ENCODE data around the gene PRKN.

PRKN gene

GRCh38 chr6:161622779-161623178, 1104.8 kb downstream of the PRKN start:
- Mint-ChIP-seq H3K27me3 (no peaks in the 10 kb centered on the region), H3K4me1 (ENCODE audit: low read depth) (no peaks in the 10 kb centered on the region), H3K9me3 (ENCODE audit: low read depth) (no peaks in the 10 kb centered on the region), H3K27ac (no peak overlapping the region), H3K4me3 (no peak overlapping the region), H3K36me3 (peaks cover 5% of the 10 kb centered on the region)

- H3K27ac Mint-ChIP-seq, result no peak overlapping the region
- H3K9me3 Mint-ChIP-seq (ENCODE audit: low read depth), result no peaks in the 10 kb centered on the region
- H3K4me1 Mint-ChIP-seq (ENCODE audit: low read depth), result no peaks in the 10 kb centered on the region
- H3K4me3 Mint-ChIP-seq, result no peak overlapping the region
- H3K36me3 Mint-ChIP-seq, result peaks cover 5% of the 10 kb centered on the region
- H3K27me3 Mint-ChIP-seq, result no peaks in the 10 kb centered on the region
These were observed 1108.6 kb downstream of the PRKN start for GRCh38 chr6:161618831-161619454.

GRCh38 chr6:161613711-161614110, 1113.9 kb downstream of the PRKN start:
- Mint-ChIP-seq H3K27me3 (no peaks in the 10 kb centered on the region), H3K4me3 (no peak overlapping the region), H3K27ac (no peak overlapping the region), H3K9me3 (ENCODE audit: low read depth) (peaks cover 3% of the 10 kb centered on the region), H3K36me3 (no peaks in the 10 kb centered on the region), H3K4me1 (ENCODE audit: low read depth) (no peaks in the 10 kb centered on the region)

- Mint-ChIP-seq H3K9me3 (ENCODE audit: low read depth) (peaks cover 3% of the 10 kb centered on the region), H3K27ac (no peak overlapping the region), H3K4me3 (no peak overlapping the region), H3K27me3 (no peaks in the 10 kb centered on the region), H3K4me1 (ENCODE audit: low read depth) (no peaks in the 10 kb centered on the region), H3K36me3 (no peaks in the 10 kb centered on the region)
These were observed 1118.8 kb downstream of the PRKN start for GRCh38 chr6:161608771-161609170.

- H3K4me3 Mint-ChIP-seq, result no peak overlapping the region
- H3K4me1 Mint-ChIP-seq (ENCODE audit: low read depth), result no peaks in the 10 kb centered on the region
- H3K27me3 Mint-ChIP-seq, result no peaks in the 10 kb centered on the region
- H3K36me3 Mint-ChIP-seq, result no peaks in the 10 kb centered on the region
- no peak overlapping the region for H3K27ac Mint-ChIP-seq
- H3K9me3 Mint-ChIP-seq (ENCODE audit: low read depth), result peaks cover 7% of the 10 kb centered on the region
These were observed 1119.8 kb downstream of the PRKN start for GRCh38 chr6:161607696-161608297.

- Mint-ChIP-seq H3K4me1 (ENCODE audit: low read depth) (no peaks in the 10 kb centered on the region), H3K27ac (no peak overlapping the region), H3K36me3 (no peaks in the 10 kb centered on the region), H3K9me3 (ENCODE audit: low read depth) (peaks cover 9% of the 10 kb centered on the region), H3K27me3 (no peaks in the 10 kb centered on the region), H3K4me3 (no peak overlapping the region)
These were observed 1125.2 kb downstream of the PRKN start for GRCh38 chr6:161602359-161602758.

GRCh38 chr6:161598896-161599295, 1128.7 kb downstream of the PRKN start:
- no peak overlapping the region for H3K4me3 Mint-ChIP-seq
- H3K4me1 Mint-ChIP-seq (ENCODE audit: low read depth), result no peaks in the 10 kb centered on the region
- no peak overlapping the region for H3K27ac Mint-ChIP-seq
- H3K9me3 Mint-ChIP-seq (ENCODE audit: low read depth), result peaks cover 9% of the 10 kb centered on the region
- H3K27me3 Mint-ChIP-seq, result no peaks in the 10 kb centered on the region
- H3K36me3 Mint-ChIP-seq, result peaks cover 6% of the 10 kb centered on the region

GRCh38 chr6:161596807-161597520, 1130.6 kb downstream of the PRKN start:
- Mint-ChIP-seq H3K27me3 (no peaks in the 10 kb centered on the region), H3K9me3 (ENCODE audit: low read depth) (peaks cover 2% of the 10 kb centered on the region), H3K4me1 (ENCODE audit: low read depth) (no peaks in the 10 kb centered on the region), H3K4me3 (no peak overlapping the region), H3K36me3 (peaks cover 6% of the 10 kb centered on the region), H3K27ac (no peak overlapping the region)

GRCh38 chr6:161594412-161594811, 1133.2 kb downstream of the PRKN start:
- H3K4me3 Mint-ChIP-seq, result no peak overlapping the region
- no peaks in the 10 kb centered on the region for H3K9me3 Mint-ChIP-seq (ENCODE audit: low read depth)
- peaks cover 6% of the 10 kb centered on the region for H3K36me3 Mint-ChIP-seq
- H3K4me1 Mint-ChIP-seq (ENCODE audit: low read depth), result no peaks in the 10 kb centered on the region
- H3K27me3 Mint-ChIP-seq, result no peaks in the 10 kb centered on the region
- H3K27ac Mint-ChIP-seq, result no peak overlapping the region

GRCh38 chr6:161590961-161591627, 1136.5 kb downstream of the PRKN start:
- Mint-ChIP-seq H3K9me3 (ENCODE audit: low read depth) (no peaks in the 10 kb centered on the region), H3K27me3 (no peaks in the 10 kb centered on the region), H3K36me3 (peaks cover 6% of the 10 kb centered on the region), H3K27ac (no peak overlapping the region), H3K4me3 (no peak overlapping the region), H3K4me1 (ENCODE audit: low read depth) (no peaks in the 10 kb centered on the region)

GRCh38 chr6:161586887-161587286, 1140.7 kb downstream of the PRKN start:
- H3K4me1 Mint-ChIP-seq (ENCODE audit: low read depth), result no peaks in the 10 kb centered on the region
- H3K4me3 Mint-ChIP-seq, result no peak overlapping the region
- no peak overlapping the region for H3K27ac Mint-ChIP-seq
- no peaks in the 10 kb centered on the region for H3K27me3 Mint-ChIP-seq
- H3K36me3 Mint-ChIP-seq, result no peaks in the 10 kb centered on the region
- H3K9me3 Mint-ChIP-seq (ENCODE audit: low read depth), result no peaks in the 10 kb centered on the region

GRCh38 chr6:161584621-161585340, 1142.8 kb downstream of the PRKN start:
- Mint-ChIP-seq H3K4me3 (no peak overlapping the region), H3K4me1 (ENCODE audit: low read depth) (no peaks in the 10 kb centered on the region), H3K27ac (no peak overlapping the region), H3K27me3 (no peaks in the 10 kb centered on the region), H3K9me3 (ENCODE audit: low read depth) (no peaks in the 10 kb centered on the region), H3K36me3 (no peaks in the 10 kb centered on the region)

GRCh38 chr6:161584051-161584450, 1143.5 kb downstream of the PRKN start:
- Mint-ChIP-seq H3K27ac (no peak overlapping the region), H3K4me1 (ENCODE audit: low read depth) (no peaks in the 10 kb centered on the region), H3K27me3 (no peaks in the 10 kb centered on the region), H3K9me3 (ENCODE audit: low read depth) (no peaks in the 10 kb centered on the region), H3K4me3 (no peak overlapping the region), H3K36me3 (no peaks in the 10 kb centered on the region)

- H3K27ac Mint-ChIP-seq, result no peak overlapping the region
These were observed 1144.0 kb downstream of the PRKN start for GRCh38 chr6:161583584-161583983.

GRCh38 chr6:161578478-161578877, 1149.1 kb downstream of the PRKN start:
- H3K27ac Mint-ChIP-seq, result no peak overlapping the region
- no peak overlapping the region for H3K4me3 Mint-ChIP-seq
- H3K9me3 Mint-ChIP-seq (ENCODE audit: low read depth), result no peaks in the 10 kb centered on the region
- H3K27me3 Mint-ChIP-seq, result no peaks in the 10 kb centered on the region
- no peaks in the 10 kb centered on the region for H3K4me1 Mint-ChIP-seq (ENCODE audit: low read depth)
- no peaks in the 10 kb centered on the region for H3K36me3 Mint-ChIP-seq

More at GRCh38 chr6:161583584-161583983, 1144.0 kb downstream of the PRKN start:
- H3K4me1 Mint-ChIP-seq (ENCODE audit: low read depth), result no peaks in the 10 kb centered on the region
- no peaks in the 10 kb centered on the region for H3K36me3 Mint-ChIP-seq
- no peaks in the 10 kb centered on the region for H3K9me3 Mint-ChIP-seq (ENCODE audit: low read depth)
- no peaks in the 10 kb centered on the region for H3K27me3 Mint-ChIP-seq
- H3K4me3 Mint-ChIP-seq, result no peak overlapping the region

Data from activated naive CD8-positive, alpha-beta T cell (primary cell).